ENCODE results near the gene EGFLAM. TPM values are rescaled to one million over a fixed set of nuclear protein-coding genes. Genes with fewer than 3 reads are reported as not detected.

The EGFLAM gene
- total RNA-seq, 1 experiment from 2014 or later, result not detected

DNA sequence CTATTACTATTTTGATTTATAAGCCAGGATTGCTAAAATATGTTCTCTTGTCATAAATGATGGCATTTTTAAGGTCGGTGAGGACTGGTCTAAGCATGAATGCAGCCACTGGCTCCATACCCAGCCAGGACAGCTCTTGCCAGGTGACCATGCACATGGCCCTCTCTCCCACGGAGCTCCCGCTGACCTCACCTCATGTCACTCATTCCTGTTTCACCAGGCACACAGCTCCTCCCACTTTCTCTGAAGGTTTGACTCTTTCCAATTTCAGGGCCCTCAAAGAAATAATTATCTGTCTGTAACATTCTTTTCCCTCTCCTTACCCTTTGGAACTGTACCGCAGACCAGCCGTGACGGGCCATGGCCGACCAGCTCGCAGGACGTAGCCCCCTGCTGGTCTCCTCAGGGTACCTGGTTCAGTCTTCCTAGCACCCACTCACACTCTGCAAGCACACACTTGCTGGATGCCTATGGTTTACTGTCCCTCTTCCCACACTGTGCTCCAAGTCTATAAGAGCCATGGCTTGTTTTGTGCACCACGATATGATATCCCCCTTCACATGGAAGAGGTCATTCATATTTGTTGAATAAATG is 225.5 kb downstream of the EGFLAM start:
- DNase-seq, result peak in 1 of 2 experiments; percentile 36
- Histone ChIP-seq H3K4me3 (ENCODE audit: low read depth, low read length) (no peak overlapping the region), H3K9me3 (no peaks in the 10 kb centered on the region), H3K27me3 (replicated peaks; ENCODE audit: control insufficient read depth, insufficient read depth, low read length) (no peaks in the 10 kb centered on the region), H3K4me1 (peaks cover 4% of the 10 kb centered on the region; the same call in 1 of the 2 replicates), H3K36me3 (ENCODE audit: control insufficient read depth, insufficient read depth, low read length) (no peaks in the 10 kb centered on the region)
- Mint-ChIP-seq H3K4me3 (ENCODE audit: unreplicated experiment) (no peak overlapping the region), H3K4me1 (ENCODE audit: low read depth, unreplicated experiment) (peaks cover 7% of the 10 kb centered on the region), H3K27me3 (ENCODE audit: insufficient read depth, unreplicated experiment) (no peaks in the 10 kb centered on the region), H3K27ac (ENCODE audit: unreplicated experiment) (no peak overlapping the region), H3K9me3 (ENCODE audit: unreplicated experiment) (no peaks in the 10 kb centered on the region), H3K36me3 (ENCODE audit: insufficient read depth, unreplicated experiment) (no peaks in the 10 kb centered on the region)
- ChIA-PET POLR2A (no interaction called here), CTCF (interaction anchor here (0.7 to 1.2 kb wide), 3 partner anchors 8 to 63 kb away, joined by 3 to 18 read pairs (median 4); no protein-coding TSS in a partner anchor)
- no TSS peak for BruUV-seq (replicated peaks)
- intact Hi-C loops (cut with micrococcal nuclease; ENCODE audit: unreplicated experiment), result loop anchor here (5.0 kb wide), 1 partner anchor 42 kb away; no protein-coding TSS in a partner anchor
- TF ChIP-seq, protein P1, sequence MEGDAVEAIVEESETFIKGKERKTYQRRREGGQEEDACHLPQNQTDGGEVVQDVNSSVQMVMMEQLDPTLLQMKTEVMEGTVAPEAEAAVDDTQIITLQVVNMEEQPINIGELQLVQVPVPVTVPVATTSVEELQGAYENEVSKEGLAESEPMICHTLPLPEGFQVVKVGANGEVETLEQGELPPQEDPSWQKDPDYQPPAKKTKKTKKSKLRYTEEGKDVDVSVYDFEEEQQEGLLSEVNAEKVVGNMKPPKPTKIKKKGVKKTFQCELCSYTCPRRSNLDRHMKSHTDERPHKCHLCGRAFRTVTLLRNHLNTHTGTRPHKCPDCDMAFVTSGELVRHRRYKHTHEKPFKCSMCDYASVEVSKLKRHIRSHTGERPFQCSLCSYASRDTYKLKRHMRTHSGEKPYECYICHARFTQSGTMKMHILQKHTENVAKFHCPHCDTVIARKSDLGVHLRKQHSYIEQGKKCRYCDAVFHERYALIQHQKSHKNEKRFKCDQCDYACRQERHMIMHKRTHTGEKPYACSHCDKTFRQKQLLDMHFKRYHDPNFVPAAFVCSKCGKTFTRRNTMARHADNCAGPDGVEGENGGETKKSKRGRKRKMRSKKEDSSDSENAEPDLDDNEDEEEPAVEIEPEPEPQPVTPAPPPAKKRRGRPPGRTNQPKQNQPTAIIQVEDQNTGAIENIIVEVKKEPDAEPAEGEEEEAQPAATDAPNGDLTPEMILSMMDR (IDR thresholded peaks at IDR 0.05; ENCODE audit: insufficient read depth in 1 of 2, low read depth in 1 of 2, low read length in 1 of 2, severe bottlenecking in 1 of 2, unreplicated experiment in 1 of 2), result peak; percentile 27 to 40

DNA sequence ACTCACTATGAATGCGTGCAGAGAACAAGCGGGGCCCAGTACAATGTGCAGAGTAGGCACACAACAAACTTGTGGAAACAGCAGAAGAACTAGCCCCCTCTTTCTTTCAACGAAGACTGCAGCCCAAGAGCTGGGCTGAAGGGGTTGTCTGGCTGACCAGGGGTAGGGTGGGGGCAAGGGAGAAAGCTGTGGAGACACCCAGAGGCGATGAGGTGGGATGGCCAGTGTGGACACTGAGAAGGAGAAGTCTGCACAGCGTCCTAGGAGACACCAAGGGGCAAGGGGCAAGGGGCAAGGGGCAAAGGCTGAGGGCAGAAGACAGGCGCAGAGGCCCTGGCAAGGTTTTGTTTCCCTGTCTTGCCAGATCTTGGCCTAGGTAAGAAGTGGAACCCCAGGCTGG is 235.8 kb downstream of the EGFLAM start:
- TF ChIP-seq, protein P1 (IDR thresholded peaks at IDR 0.05; ENCODE audit: insufficient read depth in 1 of 2, low read depth in 1 of 2, low read length in 1 of 2, severe bottlenecking in 1 of 2, unreplicated experiment in 1 of 2), result no peak
- H3K27me3 Mint-ChIP-seq (ENCODE audit: insufficient read depth, unreplicated experiment), result no peaks in the 10 kb centered on the region
- ChIA-PET CTCF (no interaction called here), POLR2A (no interaction called here)
- no peaks in the 10 kb centered on the region for H3K9me3 ChIP-seq
- DNase-seq, result no peak
- no peaks in the 10 kb centered on the region for H3K36me3 Mint-ChIP-seq (ENCODE audit: insufficient read depth, unreplicated experiment)
- H3K4me1 ChIP-seq, result no peaks in the 10 kb centered on the region
- intact Hi-C loops (cut with micrococcal nuclease; ENCODE audit: unreplicated experiment), result loop anchor here (10.0 kb wide), 1 partner anchor 241 kb away; no protein-coding TSS in a partner anchor
- no peaks in the 10 kb centered on the region for H3K27me3 ChIP-seq (replicated peaks; ENCODE audit: control insufficient read depth, insufficient read depth, low read length)
- H3K4me3 ChIP-seq (ENCODE audit: low read depth, low read length), result no peak overlapping the region
- BruUV-seq (replicated peaks), result no TSS peak
- no peaks in the 10 kb centered on the region for H3K9me3 Mint-ChIP-seq (ENCODE audit: unreplicated experiment)
- H3K4me3 Mint-ChIP-seq (ENCODE audit: unreplicated experiment), result no peak overlapping the region
- H3K27ac Mint-ChIP-seq (ENCODE audit: unreplicated experiment), result no peak overlapping the region
- H3K4me1 Mint-ChIP-seq (ENCODE audit: low read depth, unreplicated experiment), result no peaks in the 10 kb centered on the region
- H3K36me3 ChIP-seq (ENCODE audit: control insufficient read depth, insufficient read depth, low read length), result no peaks in the 10 kb centered on the region

DNA sequence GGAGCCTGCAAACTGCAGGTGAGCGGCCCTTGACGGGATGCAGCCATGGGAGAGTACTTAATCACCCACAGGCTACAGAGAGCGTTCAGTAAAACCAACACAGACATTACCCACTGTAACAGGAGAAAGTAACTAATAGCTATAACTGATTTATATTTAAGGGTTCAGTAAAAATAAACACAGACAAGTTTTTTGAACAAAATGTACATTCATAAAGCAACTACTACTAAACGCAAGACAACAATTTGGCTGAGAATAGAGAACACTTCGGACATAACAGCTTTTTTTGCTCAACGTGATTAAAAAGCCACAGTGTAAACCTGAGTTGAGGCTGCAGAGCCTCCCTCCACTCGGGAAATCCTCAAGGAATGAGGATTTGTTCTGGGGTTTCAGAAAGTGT is 236.4 kb downstream of the EGFLAM start:
- no TSS peak for BruUV-seq (replicated peaks)
- no peak overlapping the region for H3K4me3 Mint-ChIP-seq (ENCODE audit: unreplicated experiment)
- no peak for DNase-seq
- Histone ChIP-seq H3K4me1 (no peaks in the 10 kb centered on the region), H3K36me3 (ENCODE audit: control insufficient read depth, insufficient read depth, low read length) (no peaks in the 10 kb centered on the region), H3K4me3 (ENCODE audit: low read depth, low read length) (no peak overlapping the region), H3K9me3 (no peaks in the 10 kb centered on the region), H3K27me3 (replicated peaks; ENCODE audit: control insufficient read depth, insufficient read depth, low read length) (no peaks in the 10 kb centered on the region)
- H3K9me3 Mint-ChIP-seq (ENCODE audit: unreplicated experiment), result no peaks in the 10 kb centered on the region
- intact Hi-C loops (cut with micrococcal nuclease; ENCODE audit: unreplicated experiment), result loop anchor here (10.0 kb wide), 1 partner anchor 240 kb away; no protein-coding TSS in a partner anchor
- H3K36me3 Mint-ChIP-seq (ENCODE audit: insufficient read depth, unreplicated experiment), result no peaks in the 10 kb centered on the region
- no peak overlapping the region for H3K27ac Mint-ChIP-seq (ENCODE audit: unreplicated experiment)
- CTCF ChIA-PET, result interaction anchor here (1.1 kb wide), 1 partner anchor 53 kb away, joined by 4 read pairs; no protein-coding TSS in a partner anchor
- no peaks in the 10 kb centered on the region for H3K4me1 Mint-ChIP-seq (ENCODE audit: low read depth, unreplicated experiment)
- TF ChIP-seq, protein P1 (IDR thresholded peaks at IDR 0.05; ENCODE audit: insufficient read depth in 1 of 2, low read depth in 1 of 2, low read length in 1 of 2, severe bottlenecking in 1 of 2, unreplicated experiment in 1 of 2), result no peak
- no peaks in the 10 kb centered on the region for H3K27me3 Mint-ChIP-seq (ENCODE audit: insufficient read depth, unreplicated experiment)
- POLR2A ChIA-PET, result no interaction called here

All from Caco-2 (cell line).